HG03575 (cell line): Measurements from ENCODE around the gene NEK7.

Experiments used
- ATAC-seq: cut with Tn5 transposase; IDR thresholded peaks from one replicate; pipeline ENCODE4 v1.9.1; 2021; ENCODE audit not compliant: unreplicated experiment, insufficient number of reproducible peaks, low FRiP score; ENCODE audit errors: extremely low read depth

NEK7 gene

DNA sequence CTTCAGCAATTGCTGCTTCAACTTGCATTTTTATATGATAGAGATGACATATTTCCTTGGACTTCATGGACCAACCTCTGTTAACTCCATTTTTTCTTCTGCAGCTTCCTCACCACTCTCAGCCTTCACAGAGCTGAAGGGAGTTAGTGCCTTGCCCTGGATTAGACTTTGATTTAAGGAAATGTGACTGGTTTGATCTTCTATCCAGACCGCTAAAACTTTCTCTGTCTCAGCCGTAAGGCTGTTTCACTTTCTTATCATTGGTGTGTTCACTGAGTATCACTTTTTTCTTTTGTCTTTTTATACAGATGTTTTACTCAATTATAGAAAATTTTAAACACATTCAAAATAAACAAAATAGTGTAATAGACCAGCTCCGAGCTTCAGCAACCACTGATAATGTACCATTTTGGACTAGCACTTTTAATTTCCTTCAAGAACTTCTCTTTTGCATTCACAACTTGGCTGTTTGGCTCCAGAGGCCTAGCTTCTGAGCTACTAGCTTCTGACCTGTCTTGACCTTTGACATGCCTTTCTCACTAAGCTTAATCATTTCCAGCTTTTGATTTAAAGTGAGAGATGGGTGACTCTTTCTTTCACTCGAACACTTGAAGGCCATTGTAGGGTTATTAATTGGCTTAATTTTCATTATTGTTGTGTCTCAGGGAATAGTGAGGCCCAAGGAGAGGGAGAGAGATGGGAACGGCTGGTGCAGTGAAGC, 9.3 kb downstream of the NEK7 start:
- no peak for ATAC-seq

DNA sequence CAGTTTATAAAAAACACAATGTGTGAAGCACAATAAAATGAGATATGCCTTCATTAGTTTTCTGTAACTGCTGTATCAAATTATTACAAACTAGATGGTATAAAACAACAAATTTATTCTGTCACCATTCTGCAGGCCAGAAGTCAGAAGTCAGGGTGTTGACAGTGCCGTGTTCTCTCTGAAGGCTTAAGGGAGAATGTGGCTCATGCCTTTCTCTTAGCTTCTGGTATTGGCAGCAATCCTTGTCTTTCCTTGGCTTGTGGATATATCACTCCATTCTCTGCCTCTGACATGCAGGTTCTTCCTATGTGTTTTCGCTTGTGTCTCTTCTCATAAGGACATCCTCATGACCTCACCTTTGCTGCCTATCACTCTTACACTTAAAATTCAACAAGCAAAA, 10.1 kb downstream of the NEK7 start:
- no peak for ATAC-seq

DNA sequence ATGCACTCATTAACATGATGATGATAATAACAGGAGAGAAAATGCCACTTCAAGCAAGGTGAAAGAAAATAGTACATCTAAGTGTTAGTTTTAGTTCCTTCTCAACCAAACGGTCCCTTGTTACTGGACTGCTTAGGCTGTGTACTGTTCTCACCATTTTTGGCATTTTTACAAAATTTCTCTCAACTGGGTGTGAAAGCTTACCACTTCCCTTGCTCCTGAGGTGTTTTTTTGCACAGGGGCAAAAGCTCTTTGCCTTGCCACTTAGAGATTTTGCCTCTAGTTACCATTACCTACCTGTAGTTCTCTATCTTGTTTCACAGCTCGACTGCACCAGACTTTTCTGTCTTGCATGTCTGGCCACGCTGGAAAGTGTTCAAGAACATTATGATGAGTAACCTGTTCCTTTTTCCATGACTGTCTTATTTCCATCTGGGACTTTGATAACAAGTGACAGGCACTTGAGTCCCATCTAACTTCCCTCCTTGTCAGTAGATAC, 10.7 kb downstream of the NEK7 start:
- peak; percentile 38 for ATAC-seq

DNA sequence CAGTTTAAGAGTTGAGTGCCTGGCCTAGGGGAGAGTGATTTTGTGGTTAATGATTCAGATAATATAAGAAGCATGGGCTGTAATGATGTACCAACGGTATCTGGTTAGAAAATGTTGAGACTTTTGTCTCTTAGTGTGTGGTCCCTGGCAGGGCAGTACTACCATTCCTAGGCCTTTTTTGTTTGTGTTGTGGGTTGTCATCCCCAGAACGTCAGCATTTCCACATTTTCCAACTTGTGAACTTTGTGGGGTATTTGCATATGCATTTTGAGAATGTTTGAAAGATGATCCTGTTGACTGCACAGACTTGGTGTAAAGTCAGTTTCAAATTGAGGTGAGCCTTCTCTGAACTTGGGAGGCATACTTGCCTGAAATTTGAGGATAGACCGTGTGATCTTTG, 11.4 kb downstream of the NEK7 start:
- ATAC-seq = no peak

DNA sequence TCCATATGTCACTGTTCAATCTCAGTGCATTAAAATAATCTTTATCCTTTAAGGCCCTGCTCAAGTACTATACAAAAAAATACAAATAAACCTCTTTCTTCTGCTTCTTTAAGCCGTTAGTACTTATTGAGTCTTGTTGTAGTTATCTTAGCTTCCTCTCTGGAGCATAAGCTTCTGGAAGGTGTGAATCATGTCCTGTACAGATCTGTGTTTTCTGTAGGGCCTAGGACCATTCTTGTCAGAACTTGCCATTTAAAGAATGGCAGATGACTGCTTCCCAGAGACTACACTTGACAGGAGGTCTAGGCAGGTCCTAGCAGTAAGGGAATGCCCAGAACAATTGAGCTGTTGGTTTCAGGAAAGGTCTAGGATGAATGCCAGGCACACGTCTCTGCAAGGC, 12.9 kb downstream of the NEK7 start:
- ATAC-seq = no peak

DNA sequence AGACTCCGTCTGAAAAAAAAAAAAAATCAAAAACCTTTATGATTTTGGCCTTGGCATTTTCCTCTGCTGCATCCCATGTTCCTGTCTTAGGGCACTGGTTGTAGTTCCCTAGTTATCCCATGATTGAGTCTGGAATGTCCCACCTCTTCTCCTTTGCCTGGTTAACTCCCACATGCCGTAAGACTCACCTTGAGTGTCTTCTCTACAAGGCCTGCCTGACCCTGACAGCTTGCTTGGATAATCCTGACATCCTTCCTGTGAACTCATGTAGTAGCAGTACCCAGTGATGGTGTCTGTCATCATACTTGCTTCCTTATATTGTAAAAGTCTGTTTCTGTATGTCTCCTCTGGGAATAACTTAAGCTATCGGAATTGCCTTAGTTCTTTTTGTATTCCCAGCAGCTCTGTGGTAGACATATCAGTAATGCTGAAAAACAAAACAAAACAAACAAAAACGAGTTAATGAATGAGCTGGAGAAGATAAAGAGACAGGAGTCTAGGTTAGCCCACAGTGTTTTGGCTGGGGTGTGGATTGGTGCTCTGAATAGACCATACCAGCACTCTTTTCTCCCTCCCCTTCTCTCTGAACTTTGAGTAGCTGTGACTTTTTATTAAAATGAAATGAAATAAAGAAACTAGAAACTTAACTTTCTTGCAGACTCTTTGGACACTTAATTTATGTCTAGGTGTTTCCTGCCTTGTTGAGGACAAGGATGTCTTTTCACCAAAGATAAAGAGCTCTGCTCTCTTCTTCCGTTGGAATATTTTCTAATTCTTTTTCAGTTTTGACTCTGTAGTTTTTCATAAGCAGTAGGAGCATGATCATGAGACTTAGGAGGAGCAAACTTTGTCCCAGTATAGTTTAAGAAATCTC, 15.1 kb downstream of the NEK7 start:
- no peak for ATAC-seq

DNA sequence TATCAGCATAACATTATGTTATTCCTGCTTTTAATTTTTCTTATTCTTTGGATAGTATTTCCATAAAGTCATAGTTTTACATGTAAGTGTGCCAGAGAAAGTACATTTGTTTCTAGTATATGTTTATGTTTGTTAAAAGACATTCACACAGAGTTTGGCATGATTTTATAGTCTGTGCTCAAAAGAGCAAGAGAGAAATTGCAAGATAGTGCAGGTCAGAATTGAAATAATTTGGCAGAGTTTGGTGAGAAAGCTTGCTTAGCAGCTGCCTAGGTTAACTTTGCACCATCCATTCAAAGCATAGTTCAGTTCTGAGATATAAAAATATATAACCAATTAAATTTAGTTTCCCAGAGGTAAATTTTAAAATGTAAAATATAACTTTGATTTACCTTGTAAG, 17.0 kb downstream of the NEK7 start:
- ATAC-seq = no peak

DNA sequence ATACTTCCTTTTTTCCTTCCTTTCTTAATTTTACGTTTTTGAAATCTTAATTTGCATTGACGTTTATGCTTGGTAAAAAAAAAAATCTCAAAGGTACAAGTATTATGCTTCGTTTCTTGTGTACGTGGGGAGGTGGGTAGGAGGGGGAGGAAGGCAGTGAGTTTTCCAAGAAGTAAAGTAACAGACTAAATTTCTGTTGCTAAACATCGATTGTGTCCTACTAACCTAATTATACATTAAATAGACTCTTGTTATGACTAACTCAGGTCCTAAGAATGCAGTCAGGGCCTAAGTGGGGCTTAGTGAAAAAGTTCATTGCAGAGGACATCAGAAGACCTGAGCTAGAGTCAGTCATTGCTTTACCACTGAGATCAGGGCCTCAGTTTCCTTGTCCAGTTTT, 17.5 kb downstream of the NEK7 start:
- ATAC-seq = no peak

DNA sequence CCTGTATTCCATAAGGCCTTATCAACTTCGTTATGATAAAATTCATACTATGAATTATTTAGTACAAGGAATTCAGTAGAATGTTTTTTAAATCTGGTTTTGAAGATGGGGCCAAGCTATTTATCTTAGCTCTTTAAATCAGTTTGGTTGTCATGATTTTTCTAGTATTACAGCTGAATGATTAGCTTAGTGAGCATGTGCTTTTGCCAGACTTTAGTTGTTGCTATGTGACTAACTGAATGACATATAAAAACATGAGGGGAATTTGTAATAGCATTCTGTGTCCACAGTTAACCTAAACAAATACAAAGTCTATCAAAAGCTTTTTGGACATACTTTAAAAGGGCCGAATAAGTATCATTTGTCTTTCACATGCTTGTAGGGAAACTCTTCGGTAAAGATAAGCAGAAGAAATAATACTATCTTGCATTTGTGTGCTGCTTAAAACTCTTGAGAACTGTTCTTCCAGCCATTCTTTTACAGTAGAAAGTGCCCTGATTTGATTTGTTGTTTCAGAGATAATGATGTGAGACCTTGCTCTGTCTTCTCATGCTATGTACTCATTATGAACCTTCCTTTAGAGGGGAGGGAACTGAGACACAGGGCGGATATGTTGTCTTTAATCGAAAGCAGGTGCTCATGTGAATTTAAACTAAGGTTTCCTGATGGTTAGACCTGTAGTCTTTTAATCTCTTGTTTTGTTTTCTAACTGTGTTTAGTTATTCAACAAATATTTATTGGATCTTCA, 18.8 kb downstream of the NEK7 start:
- ATAC-seq = peak; percentile 51

DNA sequence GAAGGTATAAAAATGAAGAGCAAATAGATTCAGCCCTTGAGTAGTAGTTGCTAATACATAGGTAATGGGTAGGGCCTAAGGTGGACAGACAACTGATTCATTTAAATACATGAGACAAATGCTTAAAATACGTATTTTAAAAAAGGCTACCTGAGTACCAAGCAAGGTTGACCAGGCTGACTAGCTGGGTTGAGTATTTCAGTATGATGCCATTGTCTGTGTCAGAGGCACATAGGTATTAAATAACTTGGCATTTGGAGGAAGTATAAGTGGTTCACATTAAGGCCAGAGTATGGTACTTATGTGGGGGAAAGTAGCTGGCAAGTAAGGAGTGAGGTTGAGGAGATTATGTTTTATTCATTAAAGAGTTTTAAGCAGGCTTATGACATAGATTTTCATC, 19.4 kb downstream of the NEK7 start:
- no peak for ATAC-seq

DNA sequence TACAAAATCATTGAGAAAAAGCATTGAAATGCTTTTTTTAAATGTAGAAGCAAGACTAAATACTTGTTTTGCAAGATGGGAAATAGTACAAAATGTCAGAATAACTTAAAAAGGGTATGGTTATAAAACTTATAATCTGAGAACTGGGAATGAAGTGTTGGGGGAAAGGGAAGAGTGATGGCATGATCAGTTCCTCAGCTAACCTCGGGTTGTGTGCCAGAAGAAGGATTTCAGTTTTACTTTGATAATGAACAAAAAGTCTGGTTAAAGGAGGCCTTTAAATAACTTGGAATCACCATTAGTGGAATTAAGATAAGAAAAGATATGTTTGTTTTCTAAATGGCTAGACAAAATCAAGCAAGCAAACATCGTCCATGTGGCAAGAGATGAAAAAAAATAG, 20.7 kb downstream of the NEK7 start:
- no peak for ATAC-seq

DNA sequence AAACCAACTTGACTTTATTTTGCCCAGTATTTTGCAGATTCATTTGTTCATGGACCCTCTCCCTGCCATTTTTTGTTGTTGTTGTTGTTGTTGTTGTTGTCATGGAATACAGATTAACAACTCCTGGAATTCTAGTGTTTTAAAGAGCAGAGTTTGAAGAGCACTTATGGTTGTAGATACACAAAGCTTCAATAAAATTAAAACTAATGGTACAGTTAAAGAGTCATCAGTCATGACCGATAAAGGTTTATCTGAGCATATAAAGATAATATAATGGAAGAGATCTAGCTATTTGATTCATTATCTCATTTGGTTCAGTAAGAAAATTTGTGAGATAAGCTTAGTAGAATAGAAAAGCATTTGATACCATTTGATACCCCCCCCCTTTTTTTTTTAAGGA, 21.8 kb downstream of the NEK7 start:
- ATAC-seq = no peak

DNA sequence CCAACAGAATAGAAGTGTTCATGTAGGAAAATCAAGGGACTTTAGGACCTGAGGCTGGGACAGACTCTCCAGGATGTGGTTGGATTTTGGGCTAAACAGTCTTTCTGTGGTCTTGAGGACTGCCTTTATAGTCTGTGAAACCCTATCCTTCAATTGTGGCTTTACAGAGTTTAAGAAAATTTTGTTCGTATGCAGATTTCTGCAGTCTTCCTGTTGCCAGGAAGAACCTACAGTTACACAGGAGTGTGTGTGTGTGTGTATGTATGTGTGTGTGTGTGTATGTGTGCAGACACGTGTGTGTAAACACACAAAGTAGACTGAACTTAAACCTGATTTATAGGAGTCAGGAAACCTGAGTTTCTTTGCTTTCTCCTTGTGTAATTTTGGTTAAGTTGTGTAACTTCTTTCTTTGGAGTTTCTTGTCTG, 22.8 kb downstream of the NEK7 start:
- no peak for ATAC-seq

DNA sequence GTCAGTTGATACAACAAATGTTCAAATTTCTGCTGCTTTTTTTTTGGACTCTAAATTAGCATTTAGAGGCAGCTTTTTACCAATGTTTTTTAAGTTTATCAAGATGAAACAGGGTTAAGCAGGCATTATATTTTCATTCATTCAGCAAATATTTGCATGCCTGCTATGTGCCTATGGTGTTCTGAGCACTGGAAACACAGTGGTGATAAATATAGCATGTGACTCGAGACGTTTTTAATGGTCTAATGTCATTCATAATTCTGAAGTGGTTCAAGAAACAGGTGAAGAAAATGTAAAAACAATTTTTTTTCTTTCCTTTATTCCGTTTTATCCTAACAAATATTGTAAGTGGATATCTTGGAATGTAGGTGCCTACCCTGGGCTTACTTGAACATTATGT, 26.8 kb downstream of the NEK7 start:
- no peak for ATAC-seq

DNA sequence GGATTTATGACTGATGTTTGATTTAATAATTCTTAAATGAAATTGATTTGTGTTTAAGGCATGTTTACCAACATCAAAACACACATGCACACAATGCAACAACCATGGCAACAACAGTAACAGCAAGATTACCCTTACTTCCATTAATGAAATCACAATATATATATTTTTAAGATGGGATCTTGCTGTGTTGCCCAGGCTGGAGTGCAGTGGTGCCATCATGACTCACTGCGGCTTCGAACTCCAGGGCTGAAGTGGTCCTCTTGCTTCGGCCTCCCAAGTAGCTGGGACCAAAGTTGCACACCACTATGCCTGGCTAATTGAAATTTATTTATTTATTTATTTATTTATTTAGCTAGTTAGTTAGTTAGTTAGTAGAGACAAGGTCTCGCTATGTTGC, 27.7 kb downstream of the NEK7 start:
- ATAC-seq = no peak

DNA sequence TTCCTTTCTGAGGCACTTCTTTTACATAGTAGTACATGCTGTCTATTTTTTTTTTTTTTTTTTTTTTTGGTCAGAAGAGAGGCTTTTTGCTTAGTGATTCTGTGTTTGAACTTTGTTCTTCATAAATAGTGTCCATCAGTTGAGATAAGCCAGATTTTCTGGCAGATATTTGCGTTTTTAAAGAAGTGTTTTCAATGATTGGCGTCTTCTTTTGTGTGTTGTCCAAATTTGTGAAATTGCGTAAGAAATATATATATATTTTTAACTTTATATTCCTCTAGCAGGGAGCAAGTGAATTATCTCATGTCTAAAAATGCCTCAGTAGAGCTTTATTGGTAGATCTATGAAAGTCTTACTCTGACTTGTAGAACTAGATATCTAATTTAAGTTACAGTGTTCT, 28.3 kb downstream of the NEK7 start:
- no peak for ATAC-seq

DNA sequence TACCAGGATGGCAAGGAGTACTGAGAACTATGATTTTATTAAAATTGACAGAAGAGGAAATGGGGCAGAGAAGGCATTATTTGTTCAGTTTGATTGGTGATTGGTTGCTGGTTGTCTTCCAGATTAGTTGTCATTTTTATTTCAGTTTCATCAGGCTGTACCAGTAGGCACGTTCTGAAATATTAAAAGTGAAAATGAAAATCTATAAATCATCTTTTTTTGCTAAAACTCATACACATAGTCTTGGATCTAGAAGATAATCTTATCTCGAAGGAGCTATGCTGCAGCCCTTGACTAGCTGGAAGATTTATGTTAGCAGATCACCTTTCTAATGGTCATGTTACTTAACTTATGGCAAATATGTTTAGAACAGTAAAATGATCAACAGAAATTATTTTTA, 29.0 kb downstream of the NEK7 start:
- peak; percentile 56 for ATAC-seq

DNA sequence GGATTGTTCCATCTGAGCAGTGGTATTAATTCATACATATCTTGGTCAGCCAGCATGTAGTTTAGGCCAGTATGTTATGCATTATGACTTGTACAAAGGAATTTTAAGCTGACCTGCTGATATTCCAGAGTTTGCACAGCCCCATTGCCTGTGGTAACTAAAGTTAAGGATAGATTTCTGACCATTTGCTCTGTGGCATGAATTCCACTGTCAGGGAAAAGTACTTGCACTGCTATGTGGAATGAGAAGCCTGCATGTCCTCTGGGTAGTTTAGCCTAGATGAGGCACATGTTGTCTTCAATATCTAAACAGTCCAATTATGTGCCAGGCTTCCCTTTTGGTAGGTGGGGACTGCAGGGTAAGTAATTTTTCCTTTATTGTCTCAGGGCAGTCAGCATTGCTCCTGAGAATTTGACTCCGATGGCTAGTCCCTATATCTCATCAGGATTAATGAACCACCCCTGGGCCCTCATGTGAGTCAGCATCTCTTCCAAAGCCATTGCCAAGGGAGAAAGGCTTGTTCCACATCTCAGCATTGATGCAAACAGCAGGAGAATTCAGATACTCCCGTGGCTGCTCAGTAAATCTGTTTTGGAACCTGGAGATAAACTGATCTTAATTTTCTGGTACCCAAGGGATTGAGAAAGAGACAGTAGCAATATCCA, 30.2 kb downstream of the NEK7 start:
- ATAC-seq = no peak

DNA sequence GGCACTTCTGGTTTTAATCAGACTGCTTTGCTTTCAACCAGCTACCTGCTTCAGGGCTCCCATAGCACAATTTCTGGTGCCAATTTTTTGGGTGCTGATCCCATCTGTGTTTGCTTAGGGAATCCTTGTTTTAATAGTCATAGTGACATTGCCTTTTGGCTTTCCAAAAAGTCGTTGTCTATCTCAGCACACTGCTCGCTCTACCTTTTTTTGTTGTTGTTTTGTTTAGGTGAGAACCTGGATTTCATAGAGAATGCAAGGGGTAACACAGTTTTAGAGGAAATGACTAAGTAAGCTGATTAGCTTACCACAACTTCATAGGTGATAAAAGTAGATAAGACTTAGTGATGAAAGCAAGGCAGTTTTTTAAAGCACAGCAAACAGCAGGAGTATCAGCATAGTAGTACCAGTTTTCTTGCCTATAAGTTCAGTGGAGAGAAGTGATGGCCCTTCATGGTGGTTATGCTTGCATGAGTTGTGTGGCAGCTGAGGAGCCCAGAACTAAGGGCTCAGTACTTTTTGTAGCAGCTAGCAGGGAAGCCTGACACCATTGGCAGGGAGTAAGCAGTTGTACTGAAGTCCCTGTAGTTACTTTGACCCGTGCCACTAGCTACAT, 31.3 kb downstream of the NEK7 start:
- ATAC-seq = no peak
